ENCODE data around the gene PARD3.
"Not testable (repeated sequence)": the region's sequence is repeated elsewhere in the genome, so short reads cannot be mapped to it uniquely, and the experiment has no call there.

PARD3 gene

DNA sequence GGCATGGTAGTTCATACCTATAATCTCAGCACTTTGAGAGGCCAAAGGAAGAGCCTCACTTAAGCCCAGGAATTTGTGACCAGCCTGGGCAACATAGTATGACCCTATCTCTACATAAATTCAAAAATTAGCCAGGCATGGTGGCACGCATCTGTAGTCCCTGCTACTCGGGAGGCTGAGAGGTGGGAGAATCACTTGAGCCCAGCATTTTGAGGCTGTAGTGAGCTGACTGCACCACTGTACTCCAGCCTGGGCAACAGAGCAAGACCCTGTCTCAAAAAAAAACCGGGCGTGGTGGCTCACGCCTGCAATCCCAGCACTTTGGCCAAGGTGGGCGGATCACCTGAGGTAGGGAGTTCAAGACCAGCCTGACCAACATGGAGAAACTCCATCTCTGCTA, 19.8 kb downstream of the PARD3 start:
- DNase-seq: no peak

DNA sequence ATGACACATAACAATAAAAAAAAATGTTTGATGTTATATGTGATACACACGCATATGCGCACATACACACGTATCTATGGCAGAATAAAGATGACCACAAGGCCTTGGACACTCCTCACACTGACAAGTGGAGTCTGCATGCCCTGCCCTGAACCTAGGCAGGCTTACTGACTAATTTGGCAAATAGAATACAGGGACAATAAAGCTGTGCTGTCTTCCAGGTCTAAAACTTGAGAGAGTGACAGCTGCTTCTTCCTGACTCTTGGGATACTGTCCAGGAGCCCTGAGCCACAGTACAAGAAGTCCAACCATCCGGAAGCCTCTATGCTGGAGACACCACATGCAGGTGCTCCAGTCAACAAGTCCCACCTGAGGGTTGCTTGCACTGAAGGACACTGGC, 20.3 kb downstream of the PARD3 start:
- no peak for DNase-seq

DNA sequence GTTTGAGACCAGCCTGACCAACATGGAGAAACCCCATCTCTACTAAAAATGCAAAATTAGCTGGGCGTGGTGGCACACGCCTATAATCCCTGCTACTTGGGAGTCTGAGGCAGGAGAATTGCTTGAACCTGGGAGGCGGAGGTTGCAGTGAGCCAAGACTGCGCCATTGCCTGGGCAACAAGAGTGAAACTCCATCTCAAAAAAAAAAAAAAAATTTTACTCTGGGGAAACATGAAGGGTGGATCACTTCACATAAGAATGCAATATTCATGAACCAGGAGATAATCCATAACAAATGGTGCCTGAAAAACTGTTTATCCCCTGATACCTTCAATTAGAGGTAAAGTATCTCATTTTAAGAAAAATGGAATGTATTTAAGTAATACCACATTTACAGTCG, 21.5 kb downstream of the PARD3 start:
- not testable (repeated sequence) for DNase-seq

DNA sequence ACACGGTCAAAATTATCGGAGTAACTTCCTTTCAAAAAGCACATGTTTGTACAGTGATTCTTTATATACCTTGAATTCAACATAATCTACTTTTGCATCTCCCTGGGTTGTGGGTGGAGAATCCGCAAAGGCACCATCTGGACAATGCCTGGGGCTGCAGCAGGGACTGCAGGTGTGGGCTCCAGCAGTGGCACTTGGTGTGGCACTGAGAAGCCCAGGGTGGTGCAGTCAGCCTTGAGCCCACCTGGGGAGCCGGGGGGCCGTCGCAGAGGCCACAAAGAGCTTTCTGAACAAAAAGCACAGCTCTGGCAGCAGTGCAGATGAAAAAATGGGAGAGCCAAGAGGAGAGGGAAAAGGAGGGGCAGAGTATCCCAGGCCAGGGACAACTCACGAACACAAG, 22.2 kb downstream of the PARD3 start:
- DNase-seq: no peak

DNA sequence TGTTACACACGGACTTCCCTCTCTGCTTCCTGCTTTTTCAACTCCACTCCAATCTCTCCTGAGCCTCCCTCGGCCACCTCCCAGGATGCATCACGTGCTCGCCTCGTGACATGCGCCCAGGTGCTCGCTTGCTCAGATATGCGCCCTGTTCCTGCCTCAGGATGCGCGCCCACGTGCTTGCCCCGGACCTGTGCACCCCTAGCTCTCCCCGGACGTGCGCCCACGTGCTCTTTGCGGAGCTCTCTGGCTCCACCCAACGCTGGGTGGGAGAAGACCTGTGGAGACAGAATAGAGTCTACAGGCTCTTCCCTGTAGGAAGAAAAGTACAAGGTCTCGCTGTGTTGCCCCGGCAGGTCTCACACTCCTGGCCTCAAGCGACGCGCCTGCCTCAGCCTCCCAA, 23.1 kb downstream of the PARD3 start:
- no peak for DNase-seq

DNA sequence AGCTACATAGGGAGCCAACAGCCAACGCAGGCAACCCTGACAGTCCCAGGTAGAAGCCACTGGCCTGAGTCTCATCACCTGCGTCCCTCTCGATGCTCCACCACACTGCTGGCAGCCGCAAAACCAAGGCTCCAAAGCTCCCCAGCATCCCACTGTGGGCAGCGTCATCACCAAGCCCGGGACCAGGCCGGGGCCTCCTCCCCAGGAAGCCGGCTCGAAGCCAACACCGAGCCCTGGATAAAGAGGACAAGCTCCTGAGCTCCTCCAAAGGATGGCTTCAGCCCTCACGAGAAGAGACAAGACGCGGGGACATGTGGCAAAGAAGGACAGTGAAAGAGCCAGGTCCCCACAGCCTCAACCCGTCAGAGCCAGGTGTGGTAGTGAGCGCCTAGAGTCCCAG, 23.9 kb downstream of the PARD3 start:
- DNase-seq: no peak

DNA sequence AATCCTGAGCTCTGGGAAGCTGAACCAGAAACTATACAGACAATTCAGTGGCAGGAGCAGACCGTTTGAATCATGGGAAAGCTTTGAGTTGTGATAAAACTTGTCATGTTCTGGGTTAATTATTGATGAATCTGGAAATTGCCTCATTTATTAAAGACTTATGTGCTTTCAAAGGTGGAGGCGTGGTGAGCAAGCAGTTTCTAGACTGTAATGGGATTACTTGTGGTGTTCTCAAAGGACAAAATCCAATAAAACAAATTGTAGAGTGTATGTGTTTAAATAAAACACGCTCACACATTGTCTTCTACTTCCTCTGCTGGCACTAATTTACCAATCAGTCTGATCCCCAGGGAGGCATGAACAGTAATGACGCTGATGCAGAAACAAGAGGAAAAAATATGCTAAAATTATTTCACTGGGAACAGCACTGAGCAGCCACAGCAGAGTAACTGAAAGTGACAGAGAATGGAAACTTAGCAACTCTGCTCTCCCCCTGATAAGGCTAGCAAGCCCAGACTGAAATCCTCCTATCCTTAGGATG, 25.1 kb downstream of the PARD3 start:
- no peak for DNase-seq

DNA sequence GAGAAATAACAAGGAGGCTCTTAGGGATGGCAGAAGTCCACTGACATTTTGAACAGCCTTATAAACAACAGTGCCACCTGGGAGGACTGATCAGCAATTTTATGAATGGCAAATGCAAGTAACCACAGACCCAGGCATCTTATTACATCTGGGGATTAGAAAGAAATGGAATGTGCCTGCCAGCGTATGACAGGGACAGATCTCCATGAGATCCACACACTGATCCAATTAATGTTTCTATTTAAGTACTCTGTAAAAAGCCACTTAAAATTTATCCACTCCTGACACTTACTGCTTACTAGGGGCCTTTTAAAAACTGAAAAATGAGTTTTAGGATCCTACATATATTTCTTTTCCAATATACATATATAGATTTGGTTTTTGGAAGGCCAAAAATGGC, 28.6 kb downstream of the PARD3 start:
- no peak for DNase-seq

DNA sequence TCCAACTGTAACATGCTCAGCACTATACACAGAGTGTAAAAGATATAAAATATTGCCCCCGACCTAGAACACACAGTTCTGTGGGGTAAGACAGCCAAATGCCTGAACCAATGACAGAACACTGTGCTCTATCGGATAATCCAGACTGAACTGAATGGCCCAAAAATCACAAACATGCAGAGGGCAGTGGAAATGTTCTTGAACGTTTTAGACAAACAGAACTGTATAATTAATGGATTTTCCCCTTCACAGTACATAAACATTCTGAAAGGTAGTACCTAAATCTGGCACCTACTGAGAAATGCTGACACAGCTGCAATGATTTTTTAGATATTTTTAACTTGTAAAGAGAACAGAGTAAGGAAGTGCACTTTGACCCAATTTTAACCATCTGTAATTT, 33.4 kb downstream of the PARD3 start:
- DNase-seq: no peak

DNA sequence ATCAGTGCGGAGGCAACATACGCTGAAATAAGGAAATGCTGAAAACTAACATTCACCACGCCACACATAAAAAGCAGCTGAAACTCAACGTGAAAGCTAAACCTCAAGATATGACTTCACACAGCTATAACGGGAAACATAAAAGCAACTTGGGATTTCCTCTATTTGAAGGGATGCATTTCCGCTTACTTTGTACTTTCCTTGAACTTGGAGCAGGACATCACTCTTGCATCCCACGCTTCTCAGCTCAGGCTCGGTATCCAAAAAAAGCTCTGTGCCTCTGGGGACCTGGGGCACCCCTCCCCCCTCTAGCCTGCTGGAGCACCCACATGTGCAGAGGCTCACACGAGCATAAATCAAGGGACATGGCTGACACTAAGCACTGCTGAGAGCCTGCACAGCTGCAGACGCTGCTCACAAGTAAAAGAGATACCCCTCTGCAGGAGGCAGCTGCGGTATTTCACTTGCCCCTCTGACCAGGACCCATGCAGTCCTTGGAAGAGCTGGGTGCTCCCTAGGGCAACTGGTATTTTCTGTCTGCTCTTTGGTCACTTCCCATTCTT, 34.2 kb downstream of the PARD3 start:
- DNase-seq: no peak

DNA sequence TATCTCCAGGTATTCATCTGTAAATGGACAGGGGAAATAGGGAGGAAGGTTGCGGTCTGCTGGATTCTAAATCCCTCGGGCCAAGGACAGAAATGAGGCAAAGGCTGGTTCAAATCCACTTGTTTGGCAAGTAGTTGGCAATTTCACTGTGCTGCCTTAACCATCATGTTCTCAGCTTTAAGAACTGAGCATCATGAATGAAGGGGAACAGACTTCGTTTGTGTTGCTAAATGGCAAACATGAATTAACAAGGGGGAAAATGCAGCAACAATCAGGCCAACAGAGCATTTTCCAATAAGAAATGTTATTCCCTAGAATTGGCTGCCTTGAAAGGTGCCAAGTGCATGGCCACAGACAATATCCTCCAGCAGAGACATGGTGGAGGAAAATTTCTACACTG, 36.9 kb downstream of the PARD3 start:
- no peak for DNase-seq

DNA sequence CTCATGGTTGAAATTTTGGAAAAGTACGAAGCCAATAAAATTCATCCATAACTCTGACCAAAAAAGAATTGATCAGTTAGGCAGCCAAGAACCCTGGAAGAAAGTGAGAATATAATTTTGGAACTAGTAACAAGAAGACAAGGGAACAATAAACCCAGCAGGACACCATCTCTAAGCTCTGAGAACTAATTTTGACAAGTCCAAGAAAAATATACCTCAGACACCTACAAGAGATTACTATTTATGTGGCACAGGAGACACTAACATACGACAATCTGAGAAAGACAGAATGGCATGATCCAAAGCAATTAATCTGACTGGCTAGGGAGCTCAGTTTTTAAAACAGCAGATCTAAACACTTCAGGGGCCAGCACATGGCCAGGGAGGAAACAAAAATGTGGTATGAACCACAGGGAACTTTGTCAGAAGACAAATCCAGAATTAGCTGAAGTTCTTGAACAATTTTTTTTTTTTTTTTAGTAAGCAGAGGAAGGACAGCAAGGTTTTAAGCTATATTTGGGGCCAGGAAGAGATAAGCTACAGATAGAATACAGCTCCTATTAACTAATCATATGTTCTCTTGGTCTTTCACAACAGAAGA, 38.9 kb downstream of the PARD3 start:
- no peak for DNase-seq

DNA sequence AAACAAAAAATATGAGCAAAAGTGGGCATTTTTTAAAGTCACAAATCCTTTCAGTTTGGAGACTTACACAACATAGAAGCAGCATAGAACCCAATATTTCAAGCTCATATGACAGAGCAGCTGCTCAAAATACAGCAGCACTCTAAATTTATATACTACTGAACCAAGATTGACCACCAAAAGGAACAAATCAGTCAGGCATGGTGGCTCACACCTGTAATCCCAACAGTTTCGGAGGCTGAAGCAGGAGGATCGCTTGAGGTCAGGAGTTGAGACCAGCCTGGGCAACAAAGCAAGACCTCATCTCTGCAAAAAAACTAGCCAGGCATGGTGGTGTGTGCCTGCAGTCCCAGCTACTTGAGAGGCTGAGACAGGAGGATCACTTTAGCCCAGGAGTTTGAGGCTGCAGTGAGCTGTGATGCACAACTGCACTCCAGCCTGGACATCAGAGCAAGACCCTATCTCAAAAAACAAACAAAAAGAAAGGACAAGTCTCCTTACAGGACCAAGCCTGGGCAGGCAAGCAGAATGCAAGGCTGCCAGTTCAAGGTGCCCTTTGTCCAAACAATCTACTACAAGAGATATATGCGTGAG, 40.0 kb downstream of the PARD3 start:
- no peak for DNase-seq

DNA sequence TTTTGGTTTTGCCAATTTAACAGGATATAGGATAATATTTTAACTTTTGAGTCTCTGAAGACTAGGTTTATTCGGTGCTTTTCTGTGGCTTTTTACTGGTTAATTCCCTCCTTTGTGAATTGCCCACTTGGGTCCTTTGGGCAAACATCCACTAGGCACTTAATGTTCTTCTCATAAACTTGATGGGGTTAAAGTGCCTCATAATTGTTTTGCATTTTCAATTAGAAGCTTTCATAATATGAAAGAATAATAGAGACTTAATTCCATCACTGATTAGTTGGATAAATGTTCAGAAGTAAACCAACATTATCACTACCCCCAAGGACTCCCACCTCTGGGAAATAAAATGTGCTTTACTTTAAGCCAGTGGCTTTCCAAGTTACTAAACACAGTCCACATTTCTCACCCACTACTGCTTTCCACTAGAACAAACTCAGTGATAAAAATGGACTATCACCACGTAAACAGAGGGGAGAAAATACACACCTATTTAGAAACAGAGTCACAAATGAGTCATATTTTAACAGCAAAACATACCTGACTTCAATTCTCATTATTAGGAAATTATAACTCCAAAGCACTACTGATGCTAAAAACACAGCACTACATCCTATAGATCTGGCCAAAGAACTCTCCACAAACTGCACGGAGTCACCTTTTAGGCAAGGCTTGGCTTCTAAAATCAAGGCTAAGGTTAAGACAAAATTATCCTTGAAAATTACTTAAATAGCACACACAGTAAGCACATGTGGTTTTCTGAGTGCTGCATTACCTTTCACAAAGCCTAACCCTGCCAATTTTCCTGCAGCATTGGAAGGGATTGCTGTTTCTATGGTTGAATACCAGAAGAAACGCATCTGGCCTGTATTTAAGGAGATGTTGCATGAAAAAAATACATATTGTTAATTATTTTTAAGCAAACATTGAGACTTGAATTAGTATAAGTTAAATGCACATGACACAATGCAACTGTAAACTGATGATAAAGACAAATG, 41.2 kb downstream of the PARD3 start:
- DNase-seq: no peak

DNA sequence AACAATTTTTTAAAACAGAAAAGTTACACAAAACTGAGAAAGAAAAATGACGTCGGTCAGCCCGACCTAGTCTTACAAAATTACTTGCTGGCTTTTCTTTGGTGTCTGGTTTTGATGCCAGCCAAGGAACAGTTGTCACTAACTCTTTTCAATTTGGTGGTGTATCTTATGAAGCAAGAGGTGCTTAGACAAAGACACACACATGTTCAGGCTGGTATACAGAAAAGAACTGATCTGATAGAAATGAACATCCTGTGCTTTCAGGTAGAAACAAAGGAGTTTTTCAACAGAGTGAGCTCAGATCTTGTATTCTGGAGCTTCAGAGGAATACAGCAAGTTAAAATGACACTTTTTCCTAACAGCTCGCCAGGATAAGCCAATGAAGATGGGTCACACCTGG, 43.6 kb downstream of the PARD3 start:
- DNase-seq: no peak

DNA sequence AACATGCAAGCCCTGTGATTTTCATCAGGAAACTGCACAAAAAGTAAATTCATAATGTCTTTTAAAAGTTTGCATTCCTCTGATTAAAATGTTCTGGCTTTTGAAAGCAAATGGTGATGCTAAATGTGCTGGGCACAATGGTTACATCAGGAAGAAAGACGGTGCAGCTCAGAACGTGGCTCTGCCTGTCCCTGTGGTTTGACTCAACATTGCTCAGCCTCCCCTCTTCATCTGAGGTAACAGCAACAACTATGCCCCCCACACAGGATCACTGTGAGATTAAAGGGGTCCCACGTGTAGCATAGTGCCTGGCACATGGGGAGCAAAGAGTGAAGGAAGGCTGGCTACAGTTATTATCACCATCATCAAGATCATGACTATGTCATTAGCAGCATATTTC, 44.0 kb downstream of the PARD3 start:
- DNase-seq: no peak

DNA sequence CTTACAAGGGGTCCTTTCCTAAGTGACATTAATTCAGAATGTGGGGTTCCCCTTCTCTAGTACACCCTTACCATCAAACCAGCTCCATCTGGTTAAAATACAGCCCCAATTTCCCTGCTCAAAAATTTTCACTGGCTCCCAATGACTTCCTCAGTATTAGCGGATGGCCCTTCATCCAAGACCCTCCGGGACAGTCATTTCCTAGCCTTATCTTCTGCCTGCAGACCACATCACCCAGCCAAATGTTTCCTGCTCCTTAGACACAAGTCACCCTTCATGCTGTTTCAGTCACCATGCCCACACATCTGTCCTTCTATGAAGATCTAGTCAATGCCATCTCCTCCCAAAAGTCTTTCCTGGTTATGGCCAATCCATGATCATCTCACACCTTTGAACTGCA, 45.2 kb downstream of the PARD3 start:
- no peak for DNase-seq

DNA sequence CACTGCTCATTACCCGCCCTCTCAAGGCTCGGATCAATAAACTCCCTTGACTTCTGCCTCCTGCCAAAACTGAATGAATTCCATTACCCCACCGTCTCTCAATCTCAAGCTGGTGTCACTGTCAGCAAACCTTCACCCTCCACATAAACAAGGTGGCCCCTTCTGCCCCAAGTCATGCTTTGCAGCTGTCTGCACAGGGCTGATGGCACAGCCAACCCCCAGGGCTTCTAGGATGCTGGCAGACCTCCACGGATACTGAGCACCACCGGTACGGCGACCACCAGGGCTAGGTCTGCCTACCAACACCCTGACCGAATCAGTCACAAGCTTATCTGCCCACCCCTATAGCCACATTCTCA, 46.1 kb downstream of the PARD3 start:
- no peak for DNase-seq

DNA sequence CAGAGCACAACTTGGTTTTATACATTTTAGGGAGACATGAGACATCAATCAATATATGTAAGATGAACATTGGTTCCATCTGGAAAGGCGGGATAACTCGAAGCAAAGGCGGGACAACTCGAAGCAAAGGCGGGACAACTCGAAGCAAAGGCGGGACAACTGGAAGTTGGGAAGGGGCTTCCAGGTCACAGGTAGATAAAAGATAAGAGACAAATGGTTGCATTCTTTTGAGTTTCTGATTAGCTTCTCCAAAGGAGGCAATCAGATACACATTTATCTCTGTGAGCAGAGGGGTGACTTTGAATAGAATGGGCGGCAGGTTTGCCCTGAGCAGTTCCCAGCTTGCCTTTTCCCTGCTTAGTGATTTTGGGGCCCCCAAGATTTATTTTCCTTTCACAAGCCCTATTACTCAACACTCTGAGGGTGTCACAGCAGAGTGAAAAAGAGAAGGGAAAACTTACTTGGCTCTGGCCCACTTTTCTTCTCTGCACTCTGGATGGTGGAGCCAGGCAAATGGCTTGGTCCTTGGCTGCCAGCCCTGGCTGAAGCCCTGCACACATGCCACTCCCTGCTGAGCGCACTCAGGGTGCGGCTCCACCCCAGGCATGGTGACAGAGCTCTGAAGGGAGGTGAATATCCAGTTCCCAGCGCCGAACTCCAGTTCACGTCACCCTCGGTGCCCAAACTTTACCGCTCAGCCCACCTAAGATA, 46.7 kb downstream of the PARD3 start:
- no peak for DNase-seq

DNA sequence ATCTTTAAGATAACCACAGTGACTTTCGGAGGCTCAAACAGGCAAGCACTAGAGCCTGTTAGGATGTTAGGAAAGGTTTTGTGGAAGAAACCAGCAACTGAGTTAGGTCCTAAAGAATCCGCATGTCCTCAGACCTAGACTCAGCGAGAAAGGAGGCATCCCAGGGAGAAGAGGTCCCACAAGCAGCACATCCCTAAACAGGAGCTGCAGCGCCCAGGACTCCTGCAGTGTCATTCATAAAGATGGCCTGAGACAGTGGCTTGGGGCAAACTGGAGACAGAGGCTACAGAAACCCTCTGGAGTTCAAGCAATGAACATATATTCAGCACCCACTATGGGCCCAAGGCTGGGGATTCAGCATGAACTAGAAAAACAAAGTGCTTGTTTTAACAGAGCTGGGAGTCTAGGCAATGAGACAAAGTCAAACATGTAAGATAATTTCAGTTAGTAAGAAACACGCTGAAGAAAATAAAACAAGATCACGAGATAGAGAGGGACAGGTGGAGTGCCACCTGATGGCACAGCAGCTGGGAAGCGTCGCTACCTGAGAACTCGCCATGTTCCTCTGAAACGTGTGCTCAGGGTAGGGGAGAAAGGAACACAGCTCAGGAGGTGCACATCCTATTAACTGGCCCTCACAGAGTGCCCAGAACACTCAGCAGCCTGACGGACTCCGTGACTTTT, 48.1 kb downstream of the PARD3 start:
- DNase-seq: no peak

DNA sequence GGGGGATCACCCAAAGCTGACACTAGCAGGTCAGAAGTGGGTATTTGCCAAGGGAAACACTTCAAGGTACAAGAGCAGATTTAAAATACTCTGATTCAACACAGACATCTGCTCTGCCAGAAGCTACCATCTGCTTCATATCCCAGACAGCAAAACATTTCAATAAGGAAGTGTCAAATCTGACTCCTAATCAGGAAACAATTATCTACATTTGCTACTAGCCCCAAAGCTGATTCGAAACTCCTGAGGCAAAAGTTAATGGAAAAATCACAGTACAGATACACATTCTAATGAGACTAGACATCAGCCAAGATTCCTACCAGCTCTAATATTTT, 48.9 kb downstream of the PARD3 start:
- DNase-seq: no peak

DNA sequence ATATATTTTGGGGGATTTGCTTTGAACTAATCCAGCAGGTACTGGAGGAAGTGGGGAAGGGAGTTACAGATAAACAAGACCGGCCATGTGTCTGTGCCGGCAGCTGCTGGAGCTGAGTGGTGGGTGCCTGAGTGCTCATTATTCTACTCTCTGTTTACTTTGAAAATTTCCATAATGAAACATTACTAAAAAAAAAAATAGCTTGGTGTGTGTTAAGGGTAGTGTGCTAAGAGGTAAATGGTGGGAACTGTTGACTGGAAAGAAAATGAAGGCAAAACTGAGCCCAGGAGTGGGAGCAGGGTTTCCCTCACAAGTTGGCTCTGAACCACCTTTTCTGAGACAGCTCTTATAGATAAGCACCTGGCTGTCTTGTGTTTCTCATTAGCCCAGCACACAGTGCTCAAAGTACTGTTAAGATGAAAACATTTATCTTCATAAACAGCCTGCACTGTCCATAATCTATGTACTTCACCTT, 50.6 kb downstream of the PARD3 start:
- DNase-seq: no peak

Measured in effector CD8-positive, alpha-beta T cell (primary cell).